ENCODE data around the gene SHBG. TPM values are rescaled to one million over a fixed set of nuclear protein-coding genes. Genes with fewer than 3 reads are reported as not detected.
A peak's percentile ranks its signal among the peaks of the same experiment; 100 is the strongest.

The SHBG gene
- total RNA-seq, 4 donors from 2014 or later = 0.83 TPM; not detected in 3

GRCh38 chr17:7655541-7655840 lies 25.6 kb downstream of the SHBG start:
- Histone ChIP-seq H3K4me1 (peaks cover 20 to 36% (median 32%) of the 10 kb centered on the region in 4 donors), H3K36me3 (no peaks in the 10 kb centered on the region), H3K4me3 (no peak overlapping the region), H3K27ac (replicated peaks in 1 of 4) (no peak overlapping the region), H3K27me3 (peaks cover 0 to 17% (median 14%) of the 10 kb centered on the region in 4 donors), H3K9me3 (no peaks in the 10 kb centered on the region)
- DNase-seq (ENCODE audit: extremely low spot score) = no peak
- TF ChIP-seq POLR2AphosphoS5 (IDR thresholded peaks at IDR 0.05) = no peak
- TF ChIP-seq POLR2A (IDR thresholded peaks at IDR 0.05; ENCODE audit: low read depth) = no peak
- no peak for TF ChIP-seq EP300 (IDR thresholded peaks at IDR 0.05)
- TF ChIP-seq CTCF (IDR thresholded peaks at IDR 0.05) = no peak
- 88% methylated on average over 15 of the region's 17 CpGs for WGBS
- intact Hi-C loops (cut with DNase I) = no loop called here

- no peak overlapping the region for H3K4me3 ChIP-seq
- peaks cover 0 to under 1% (median 0%) of the 10 kb centered on the region in 4 donors for H3K27me3 ChIP-seq
- no peak for TF ChIP-seq EP300 (IDR thresholded peaks at IDR 0.05)
- peak in 1 of 2 donors; percentile 58 for TF ChIP-seq POLR2AphosphoS5 (IDR thresholded peaks at IDR 0.05)
- no peak for DNase-seq (ENCODE audit: extremely low spot score)
- no peaks in the 10 kb centered on the region for H3K9me3 ChIP-seq
- peaks cover 5 to 20% (median 16%) of the 10 kb centered on the region in 4 donors for H3K4me1 ChIP-seq
- intact Hi-C loops (cut with DNase I) = no loop called here
- H3K27ac ChIP-seq (replicated peaks in 1 of 4) = peak overlapping the region in 3 of 4 donors; percentile 10 to 52 (median 27)
- H3K36me3 ChIP-seq = no peaks in the 10 kb centered on the region
- WGBS = 33% methylated on average over 10 of the region's 10 CpGs
These were observed 27.1 kb downstream of the SHBG start for GRCh38 chr17:7656958-7657609.

- no peaks in the 10 kb centered on the region for H3K4me1 ChIP-seq
- no peak for DNase-seq (ENCODE audit: extremely low spot score)
- H3K9me3 ChIP-seq = no peaks in the 10 kb centered on the region
- H3K36me3 ChIP-seq = peaks cover 27 to 71% (median 58%) of the 10 kb centered on the region in 4 donors
- no peak overlapping the region for H3K27ac ChIP-seq (replicated peaks in 1 of 4)
- H3K4me3 ChIP-seq = no peak overlapping the region
- H3K27me3 ChIP-seq = no peaks in the 10 kb centered on the region
- 73% methylated on average over 8 of the region's 10 CpGs for WGBS
- intact Hi-C loops (cut with DNase I) = no loop called here
- TF ChIP-seq EP300 (IDR thresholded peaks at IDR 0.05) (no peak), POLR2A (IDR thresholded peaks at IDR 0.05; ENCODE audit: low read depth) (no peak), POLR2AphosphoS5 (IDR thresholded peaks at IDR 0.05) (no peak), CTCF (IDR thresholded peaks at IDR 0.05) (no peak)
These were observed 37.9 kb downstream of the SHBG start for GRCh38 chr17:7667656-7668406.

- Histone ChIP-seq H3K36me3 (peaks cover 33 to 78% (median 65%) of the 10 kb centered on the region in 4 donors), H3K9me3 (peaks cover 0 to 4% (median 2%) of the 10 kb centered on the region in 4 donors), H3K4me3 (no peak overlapping the region), H3K4me1 (no peaks in the 10 kb centered on the region), H3K27ac (replicated peaks in 1 of 4) (no peak overlapping the region), H3K27me3 (no peaks in the 10 kb centered on the region)
- WGBS = 94% methylated on average over 7 of the region's 7 CpGs
- DNase-seq (ENCODE audit: extremely low spot score) = no peak
- intact Hi-C loops (cut with DNase I) = no loop called here
- TF ChIP-seq POLR2A (IDR thresholded peaks at IDR 0.05; ENCODE audit: low read depth) (no peak), CTCF (IDR thresholded peaks at IDR 0.05) (no peak), POLR2AphosphoS5 (IDR thresholded peaks at IDR 0.05) (no peak), EP300 (IDR thresholded peaks at IDR 0.05) (no peak)
These were observed 38.5 kb downstream of the SHBG start for GRCh38 chr17:7668482-7668881.

GRCh38 chr17:7673239-7673638 lies 43.3 kb downstream of the SHBG start:
- Histone ChIP-seq H3K4me3 (no peak overlapping the region), H3K27ac (replicated peaks in 1 of 4) (no peak overlapping the region), H3K4me1 (no peaks in the 10 kb centered on the region), H3K9me3 (peaks cover 0 to 7% (median 3%) of the 10 kb centered on the region in 4 donors), H3K36me3 (peaks cover 58 to 83% (median 80%) of the 10 kb centered on the region in 4 donors), H3K27me3 (no peaks in the 10 kb centered on the region)
- intact Hi-C loops (cut with DNase I) = no loop called here
- TF ChIP-seq POLR2A (IDR thresholded peaks at IDR 0.05; ENCODE audit: low read depth) (no peak), CTCF (IDR thresholded peaks at IDR 0.05) (peak in 1 of 3 experiments; percentile 14)
- DNase-seq (ENCODE audit: extremely low spot score) = no peak
- 90% methylated on average over 2 of the region's 2 CpGs for WGBS

Measured in esophagus muscularis mucosa (tissue), 4 donors.